HS-5 (cell line): ENCODE results near the gene TMEM61.

Source experiments
- DNase-seq: peaks from one replicate; pipeline ENCODE4 v3.0.0-alpha.2; 2012; ENCODE audit warnings: low read depth

Gene TMEM61

GRCh38 chr1:55039342-55040082 is 59.1 kb downstream of the TMEM61 start, which contains the start of gene PCSK9:
TSS of gene PCSK9 (plus strand) at chr1:55039548. CDS start at chr1:55039838, 290 bp downstream.
- no peak for DNase-seq

- no peak for DNase-seq
Observed at GRCh38 chr1:55040083-55040932, 59.9 kb downstream of the TMEM61 start.

- no peak for DNase-seq
Observed at GRCh38 chr1:55040933-55041494, 60.6 kb downstream of the TMEM61 start.

- no peak for DNase-seq
Observed at GRCh38 chr1:55041613-55042012, 61.2 kb downstream of the TMEM61 start.
